Ectodermal cell (in vitro differentiated cells): Measurements from ENCODE around the gene MAVS.
"Not testable (repeated sequence)": the region's sequence is repeated elsewhere in the genome, so short reads cannot be mapped to it uniquely, and the experiment has no call there.

ENCODE experiments used
- H3K27ac ChIP-seq: 2 replicates; pipeline ENCODE4 v1.7.0; 2013; ENCODE audit warnings: mild to moderate bottlenecking, low read depth, low read length; ENCODE audit not compliant: insufficient read depth, poor library complexity, severe bottlenecking
- H3K27me3 ChIP-seq: 2 replicates; pipeline ENCODE4 v1.7.0; 2013; ENCODE audit warnings: mild to moderate bottlenecking, low read length; ENCODE audit not compliant: insufficient read depth, control insufficient read depth, poor library complexity, severe bottlenecking
- H3K36me3 ChIP-seq: one replicate; pipeline ENCODE4 v1.7.0; 2013; ENCODE audit warnings: low read length; ENCODE audit not compliant: control insufficient read depth, insufficient read depth
- H3K4me1 ChIP-seq: one replicate; pipeline ENCODE4 v1.7.0; 2013; ENCODE audit warnings: low read length; ENCODE audit not compliant: control insufficient read depth, insufficient read depth
- H3K4me3 ChIP-seq: 2 replicates; pipeline ENCODE4 v1.7.0; 2013; ENCODE audit warnings: low read depth, low read length, control low read depth; ENCODE audit not compliant: insufficient read depth
- H3K9me3 ChIP-seq: 2 replicates; pipeline ENCODE4 v1.7.0; 2013; ENCODE audit warnings: mild to moderate bottlenecking, low read length, moderate library complexity; ENCODE audit not compliant: control insufficient read depth
- WGBS, 2 experiments: methylation state at CpG; one replicate each; pipeline ENCODE4 v1.1.7; 2013; ENCODE audit warnings: missing lambda C conversion rate in 2 of 2; 5-methylcytosine and 5-hydroxymethylcytosine counted together

The MAVS gene

DNA sequence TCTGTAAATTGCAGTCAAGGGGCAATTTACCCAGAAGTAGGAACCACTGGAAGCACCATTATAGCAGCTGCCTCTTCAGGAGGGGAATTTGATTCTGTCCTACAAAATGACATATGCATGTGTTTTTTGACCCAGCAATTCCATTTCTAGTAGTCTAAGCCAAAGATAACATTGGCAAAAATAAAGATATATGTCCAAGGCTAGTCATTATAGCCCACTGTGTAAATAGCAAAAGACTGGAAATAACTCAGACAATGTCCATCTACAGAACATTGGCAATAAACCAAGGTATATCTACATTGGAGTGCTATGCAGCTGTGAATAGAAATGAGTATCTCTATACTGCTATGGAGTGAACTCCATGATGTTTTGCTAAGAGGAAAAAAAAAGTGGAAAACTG, 30.0 kb downstream of the MAVS start:
- no peaks in the 10 kb centered on the region for H3K27me3 ChIP-seq
- no peaks in the 10 kb centered on the region for H3K4me1 ChIP-seq
- H3K36me3 ChIP-seq: peaks cover 4% of the 10 kb centered on the region
- H3K4me3 ChIP-seq: no peak overlapping the region
- H3K9me3 ChIP-seq: no peaks in the 10 kb centered on the region
- no peak overlapping the region for H3K27ac ChIP-seq

DNA sequence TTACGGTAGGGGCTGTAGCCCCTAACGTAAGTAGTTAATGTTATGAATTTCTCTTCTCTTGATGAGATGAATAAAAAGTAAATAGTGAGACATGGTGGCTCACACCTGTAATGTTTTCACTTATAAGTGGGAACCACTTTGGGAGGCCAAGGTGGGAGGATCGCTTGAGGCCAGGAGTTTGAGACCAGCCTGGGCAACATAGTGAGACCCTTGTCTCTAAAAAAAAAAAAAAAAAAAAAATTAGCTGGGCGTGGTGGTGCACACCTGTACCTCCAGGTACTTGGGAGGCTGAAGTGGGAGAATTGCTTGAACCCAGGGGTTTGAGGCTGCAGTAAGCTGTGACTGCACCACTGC, 32.3 kb downstream of the MAVS start:
- H3K4me3 ChIP-seq, H3K4me1 ChIP-seq, H3K9me3 ChIP-seq, H3K27ac ChIP-seq, H3K27me3 ChIP-seq, H3K36me3 ChIP-seq: not testable (repeated sequence)
- 98 to 100% methylated on average over 4 of the region's 4 CpGs for WGBS, 2 experiments

DNA sequence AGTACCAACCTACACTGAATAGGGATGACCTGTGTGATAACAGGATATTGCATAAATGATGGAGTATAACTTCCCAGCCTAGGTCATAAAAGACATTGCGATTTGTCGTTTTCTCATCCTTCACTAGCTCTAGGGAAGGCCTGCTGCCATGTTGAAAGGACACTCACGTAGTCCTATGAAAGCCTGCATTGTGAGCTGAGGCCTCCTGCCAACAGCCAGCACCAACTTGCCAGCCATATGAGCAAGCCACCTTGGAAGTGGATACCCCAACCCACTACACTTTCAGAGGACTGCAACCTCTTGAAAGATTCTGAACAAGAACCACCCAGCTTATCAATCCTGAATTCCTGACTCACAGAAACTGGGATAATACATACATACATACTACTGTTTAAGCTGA, 39.1 kb downstream of the MAVS start:
- Histone ChIP-seq H3K27me3 (no peaks in the 10 kb centered on the region), H3K4me1 (peaks cover 7% of the 10 kb centered on the region), H3K36me3 (no peaks in the 10 kb centered on the region), H3K4me3 (no peak overlapping the region), H3K9me3 (no peaks in the 10 kb centered on the region), H3K27ac (no peak overlapping the region)
- 89 to 91% methylated on average over 3 of the region's 3 CpGs for WGBS, 2 experiments

DNA sequence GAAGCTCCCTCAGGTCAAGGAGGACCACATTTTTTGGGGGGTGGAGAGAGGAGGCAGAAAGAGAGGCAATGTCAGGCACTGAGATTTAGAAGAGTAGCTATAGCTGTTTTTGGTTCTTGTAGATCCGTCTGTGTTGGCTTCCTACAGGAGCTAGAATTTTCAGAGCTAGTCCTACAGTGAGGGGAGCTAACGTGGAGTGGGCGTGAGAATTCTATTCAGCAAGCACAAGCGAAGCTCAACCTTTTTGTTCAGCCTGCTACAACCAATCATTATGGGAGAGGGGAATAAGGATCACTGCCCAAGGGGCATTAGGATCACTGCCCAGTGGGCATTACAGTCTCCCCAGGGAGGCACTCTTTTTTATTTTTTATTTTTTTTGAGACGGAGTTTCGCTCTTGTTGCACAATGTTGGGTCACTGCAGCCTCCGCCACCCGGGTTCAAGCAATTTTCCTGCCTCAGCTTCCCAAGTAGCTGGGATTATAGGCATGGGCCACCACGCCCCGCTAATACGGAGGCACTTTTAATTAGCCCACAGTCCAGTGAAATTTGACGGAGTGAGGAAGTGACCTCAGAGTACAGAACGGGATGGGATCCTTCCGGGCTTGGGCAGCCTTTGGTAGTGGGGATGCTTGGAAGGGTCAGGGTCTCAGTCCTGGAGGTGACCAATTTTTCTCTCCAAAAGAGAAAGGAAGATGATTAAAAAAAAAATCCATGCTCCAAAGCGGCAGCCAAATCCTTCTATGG, 41.4 kb downstream of the MAVS start:
- Histone ChIP-seq H3K4me1 (peaks cover 14% of the 10 kb centered on the region), H3K4me3 (peak overlapping the region; percentile 70), H3K27ac (peak overlapping the region; percentile 98), H3K27me3 (no peaks in the 10 kb centered on the region), H3K9me3 (no peaks in the 10 kb centered on the region), H3K36me3 (no peaks in the 10 kb centered on the region)
- whole genome bisulfite sequencing, 2 experiments: 29 to 31% methylated on average over 15 of the region's 15 CpGs

DNA sequence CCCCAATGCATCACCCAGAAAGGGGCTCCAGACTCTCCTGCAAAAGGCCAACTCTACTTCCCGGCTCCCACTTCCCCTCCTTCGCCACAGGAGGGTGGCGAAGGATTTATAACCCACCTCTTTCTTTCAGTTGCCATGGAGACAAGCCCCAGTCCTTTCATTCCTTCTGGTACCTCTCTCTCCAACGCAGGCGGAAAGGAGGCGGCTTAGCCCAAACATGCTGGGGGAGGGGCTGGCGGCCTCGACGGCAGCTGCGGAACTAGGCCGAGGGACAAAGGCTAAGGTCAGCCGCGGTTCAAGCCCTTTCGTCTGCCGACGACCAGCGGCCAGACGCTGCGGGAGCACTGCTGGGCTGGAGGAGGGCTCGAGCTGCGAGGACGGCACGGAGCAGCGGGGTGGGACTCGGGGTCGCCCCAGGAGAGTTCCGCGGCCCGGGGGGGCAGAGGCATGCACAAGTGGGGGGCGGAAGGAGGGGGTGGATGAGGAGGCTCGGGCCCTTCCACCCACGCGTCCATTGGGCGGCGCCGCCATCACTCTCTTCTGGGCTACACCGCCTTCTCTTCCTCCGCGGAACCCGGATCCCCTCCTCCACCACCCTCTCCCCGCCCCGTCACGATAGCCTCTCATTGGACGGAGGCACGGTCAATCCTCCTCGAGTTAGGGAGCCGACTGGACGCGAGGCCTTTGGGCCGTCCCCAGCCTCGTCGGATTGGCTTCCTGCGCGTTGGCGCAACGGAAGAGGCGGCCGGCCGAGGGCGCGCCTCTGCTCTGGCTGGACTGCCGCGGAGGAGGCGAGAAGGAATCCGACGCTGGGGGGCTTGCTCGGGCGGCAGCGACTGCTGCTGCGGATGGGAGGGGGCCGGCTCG, 42.2 kb downstream of the MAVS start, which contains the start of gene PANK2:
Gene PANK2 (plus strand): TSS at position 766 of the 867 bp plus-strand sequence.
- Histone ChIP-seq H3K27ac (peak within 1 kb of the TSS; percentile 98), H3K4me3 (peak within 1 kb of the TSS; percentile 70), H3K9me3 (no peaks in the 10 kb centered on the region), H3K36me3 (no peaks in the 10 kb centered on the region), H3K27me3 (no peaks in the 10 kb centered on the region), H3K4me1 (peaks cover 14% of the 10 kb centered on the region)
- WGBS, 2 experiments: 0 to 1% methylated on average over 72 of the region's 72 CpGs

DNA sequence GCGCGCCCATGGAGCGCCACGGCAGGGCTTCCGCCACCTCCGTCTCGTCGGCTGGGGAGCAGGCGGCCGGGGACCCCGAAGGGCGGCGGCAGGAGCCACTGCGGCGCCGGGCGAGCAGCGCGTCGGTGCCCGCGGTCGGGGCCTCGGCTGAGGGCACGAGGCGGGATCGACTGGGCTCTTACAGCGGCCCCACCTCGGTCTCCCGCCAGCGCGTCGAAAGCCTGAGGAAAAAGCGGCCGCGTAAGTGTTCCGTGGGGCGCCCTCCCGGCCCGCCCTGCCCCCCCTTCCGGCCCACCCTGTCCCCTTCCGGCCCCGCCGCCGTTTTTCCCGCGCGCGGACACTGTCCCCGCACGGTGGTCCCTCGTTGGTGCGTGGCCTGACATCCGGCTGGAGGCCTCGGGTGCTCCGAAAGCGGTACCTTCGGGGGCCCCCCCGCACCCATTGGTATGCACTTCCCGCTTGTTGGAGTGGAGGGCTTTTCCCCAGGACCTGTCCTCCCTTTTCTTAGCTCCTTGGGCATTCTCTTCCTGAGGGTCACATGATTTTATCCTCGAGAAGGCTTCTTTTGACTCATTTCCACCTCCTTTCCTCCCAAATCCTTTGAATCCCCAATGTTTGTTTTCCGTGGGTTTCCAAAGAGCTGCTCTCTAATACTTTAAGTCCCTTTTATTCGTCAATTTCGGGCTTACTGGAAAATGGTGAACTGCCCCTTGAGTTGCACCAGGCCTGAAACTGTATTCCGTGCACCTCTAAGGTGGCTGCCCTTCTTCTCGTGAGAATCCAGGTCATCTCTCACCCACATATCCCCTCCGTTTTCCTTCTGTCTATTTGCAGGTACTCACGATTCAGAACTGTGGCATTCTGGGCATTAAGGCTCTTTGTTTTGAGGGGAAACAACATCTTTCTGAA, 43.1 kb downstream of the MAVS start:
- Histone ChIP-seq H3K27ac (peak overlapping the region; percentile 98), H3K4me1 (peaks cover 14% of the 10 kb centered on the region), H3K36me3 (no peaks in the 10 kb centered on the region), H3K9me3 (no peaks in the 10 kb centered on the region), H3K27me3 (no peaks in the 10 kb centered on the region), H3K4me3 (peak overlapping the region; percentile 70)
- 0% methylated on average over 68 of the region's 68 CpGs for WGBS, 2 experiments

DNA sequence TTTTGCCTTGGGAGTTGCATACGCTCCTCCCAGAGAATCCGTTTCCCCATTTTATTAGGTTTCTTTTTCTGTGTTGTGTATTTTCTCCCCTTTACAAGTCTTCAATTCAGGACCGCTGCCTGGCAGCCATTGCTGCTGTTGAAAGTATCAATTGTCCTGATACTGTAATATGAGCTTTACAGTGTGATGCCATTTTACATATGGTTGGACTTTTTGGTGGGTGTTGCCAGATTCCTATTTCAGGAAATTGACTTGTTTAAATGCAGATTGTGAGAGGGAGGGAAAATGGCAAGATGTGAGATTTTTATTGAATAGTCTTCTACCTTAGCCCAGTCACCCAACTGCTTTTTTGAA, 43.7 kb downstream of the MAVS start:
- Histone ChIP-seq H3K36me3 (no peaks in the 10 kb centered on the region), H3K9me3 (no peaks in the 10 kb centered on the region), H3K27me3 (no peaks in the 10 kb centered on the region), H3K4me3 (peak overlapping the region; percentile 70), H3K27ac (no peak overlapping the region), H3K4me1 (peaks cover 14% of the 10 kb centered on the region)
- 0 to 2% methylated on average over 3 of the region's 3 CpGs for WGBS, 2 experiments

DNA sequence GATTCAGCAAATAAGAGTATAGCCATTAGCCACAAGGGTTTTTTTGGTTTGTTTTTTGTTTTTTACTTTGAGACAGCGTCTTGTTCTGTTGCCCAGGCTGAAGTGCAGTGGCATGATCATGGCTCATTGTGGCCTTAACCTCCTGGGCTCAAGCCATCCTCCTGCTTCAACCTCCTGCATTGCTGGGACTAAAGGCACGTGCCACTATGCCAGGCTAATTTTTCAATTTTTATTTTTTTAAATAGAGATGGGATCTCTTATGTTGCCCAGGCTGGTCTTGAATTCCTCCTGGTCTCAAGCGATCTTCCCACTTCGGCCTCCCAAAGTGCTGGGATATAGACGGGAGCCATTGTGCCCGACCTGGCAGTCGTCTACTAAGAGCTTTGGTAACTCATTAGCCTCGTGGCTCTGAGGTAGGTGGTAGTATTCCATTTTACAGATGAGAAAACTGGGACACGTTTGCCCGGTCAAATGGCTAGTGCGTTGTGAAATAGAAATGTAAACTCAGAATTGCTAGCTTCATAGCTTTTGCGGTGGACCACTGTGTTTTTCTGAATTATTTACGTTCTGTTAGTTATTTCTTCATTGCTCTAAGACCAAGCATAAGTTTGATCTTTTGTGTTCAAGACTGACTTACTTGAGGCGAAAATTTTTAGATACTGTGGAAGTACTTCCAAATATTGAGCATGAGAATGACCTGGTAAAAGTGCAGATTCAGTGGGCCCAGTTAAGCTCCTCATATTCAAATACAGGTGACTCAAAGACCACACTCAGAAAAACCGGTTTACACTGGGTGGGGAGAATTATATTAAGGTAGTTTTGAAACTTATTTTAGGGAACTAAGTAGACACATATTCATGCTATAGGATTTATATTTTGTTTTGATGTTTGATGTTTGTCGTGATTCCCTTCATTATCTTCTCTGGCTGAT, 44.6 kb downstream of the MAVS start:
- Histone ChIP-seq H3K27me3 (no peaks in the 10 kb centered on the region), H3K9me3 (no peaks in the 10 kb centered on the region), H3K36me3 (no peaks in the 10 kb centered on the region), H3K27ac (no peak overlapping the region), H3K4me1 (peaks cover 14% of the 10 kb centered on the region), H3K4me3 (peak overlapping the region; percentile 70)
- 54 to 60% methylated on average over 16 of the region's 16 CpGs for WGBS, 2 experiments

DNA sequence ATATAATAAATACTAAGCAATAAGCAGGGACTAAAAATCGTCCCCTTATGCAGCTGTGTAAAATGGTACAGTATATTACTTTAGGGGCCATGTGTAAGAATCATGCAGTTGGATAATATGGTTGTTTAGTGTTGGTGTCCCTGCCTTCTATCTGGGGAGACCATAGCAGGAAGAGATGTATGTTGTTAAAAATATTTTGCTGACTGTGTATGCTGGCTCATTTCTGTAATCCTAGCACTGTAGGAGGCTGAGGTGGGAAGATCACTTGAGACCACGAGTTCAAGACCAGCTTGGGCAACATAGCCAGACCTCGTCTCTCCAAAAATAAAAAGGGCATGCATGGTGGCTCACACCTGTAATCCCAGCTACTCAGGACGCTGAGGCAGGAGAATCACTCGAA, 48.2 kb downstream of the MAVS start:
- Histone ChIP-seq H3K36me3 (no peaks in the 10 kb centered on the region), H3K27me3 (no peaks in the 10 kb centered on the region), H3K9me3 (no peaks in the 10 kb centered on the region), H3K27ac (no peak overlapping the region), H3K4me3 (no peak overlapping the region), H3K4me1 (peaks cover 6% of the 10 kb centered on the region)
- 94 to 95% methylated on average over 5 of the region's 5 CpGs for WGBS, 2 experiments
